CD14-positive monocyte (primary cell): ENCODE data around the gene FAM180B. TPM values are rescaled to one million over a fixed set of nuclear protein-coding genes. Genes with fewer than 3 reads are reported as not detected.

Source experiments
- DNase-seq, 3 donors: peaks; one replicate each; pipeline ENCODE4 v3.0.0-alpha.2; 2011 to 2022
- H2AFZ ChIP-seq: 2 replicates; pipeline ENCODE4 v1.6.0; 2012; ENCODE audit warnings: mild to moderate bottlenecking, low read depth, low read length, inconsistent platforms; ENCODE audit not compliant: insufficient read depth, poor library complexity, severe bottlenecking
- H3K27ac ChIP-seq, 2 donors: 1 replicate in 1 of 2; 2 replicates in 1 of 2; pipeline ENCODE4 v1.5.1; 2012 to 2013; ENCODE audit warnings: low read length in 2 of 2, control low read depth in 1 of 2, inconsistent platforms in 1 of 2, low read depth in 1 of 2, mild to moderate bottlenecking in 1 of 2
- H3K27me3 ChIP-seq, 2 donors: one replicate each; pipeline versions ENCODE4 v1.6.0 to v1.6.1; 2011 to 2013; ENCODE audit warnings: low read length in 2 of 2; ENCODE audit not compliant: control insufficient read depth in 2 of 2, insufficient read depth in 2 of 2
- H3K36me3 ChIP-seq, 2 donors: replicated peaks in 1 of 2; 1 replicate in 1 of 2; 2 replicates in 1 of 2; pipeline versions ENCODE4 v1.5.1 to v1.6.1; 2012 to 2013; ENCODE audit warnings: low read length in 2 of 2, control low read depth in 1 of 2, inconsistent platforms in 1 of 2, mild to moderate bottlenecking in 1 of 2; ENCODE audit not compliant: insufficient read depth in 2 of 2, control insufficient read depth in 1 of 2
- H3K4me1 ChIP-seq, 2 donors: 1 replicate in 1 of 2; 2 replicates in 1 of 2; pipeline versions ENCODE4 v1.5.1 to v1.6.1; 2012 to 2013; ENCODE audit warnings: low read length in 2 of 2, control low read depth in 1 of 2, inconsistent platforms in 1 of 2, mild to moderate bottlenecking in 1 of 2, moderate library complexity in 1 of 2; ENCODE audit not compliant: insufficient read depth in 2 of 2, control insufficient read depth in 1 of 2
- H3K4me2 ChIP-seq: replicated peaks from 2 replicates; pipeline ENCODE3; 2012; ENCODE audit warnings: low read length, moderate library complexity, mild to moderate bottlenecking; ENCODE audit not compliant: poor library complexity, severe bottlenecking; ENCODE audit errors: extremely low read depth
- H3K4me3 ChIP-seq, 3 experiments: fragments of 200-600 bp in 1 of 3; sonication (generic) in 1 of 3; replicated peaks in 1 of 3; 1 replicate in 2 of 3; 2 replicates in 1 of 3; pipeline ENCODE4 v1.5.1; 2011 to 2013; ENCODE audit warnings: low read length in 3 of 3, mild to moderate bottlenecking in 3 of 3, control low read depth in 2 of 3, low read depth in 2 of 3, inconsistent platforms in 1 of 3, moderate library complexity in 1 of 3
- H3K79me2 ChIP-seq: 2 replicates; pipeline ENCODE4 v1.6.0; 2012; ENCODE audit warnings: mild to moderate bottlenecking, control low read depth, inconsistent platforms, low read length, moderate library complexity; ENCODE audit not compliant: insufficient read depth
- H3K9ac ChIP-seq: 2 replicates; pipeline ENCODE4 v1.6.0; 2017; ENCODE audit warnings: low read length, mild to moderate bottlenecking; ENCODE audit not compliant: insufficient read depth, poor library complexity, severe bottlenecking
- H3K9me3 ChIP-seq, 2 donors: replicated peaks in 1 of 2; 1 replicate in 1 of 2; 2 replicates in 1 of 2; pipeline versions ENCODE4 v1.5.1 to v1.6.1; 2012 to 2013; ENCODE audit warnings: low read length in 2 of 2, control low read depth in 1 of 2; ENCODE audit not compliant: control insufficient read depth in 1 of 2, insufficient read depth in 1 of 2
- H4K20me1 ChIP-seq: 2 replicates; pipeline ENCODE4 v1.6.0; 2012; ENCODE audit warnings: mild to moderate bottlenecking, low read length, control low read depth, moderate library complexity; ENCODE audit not compliant: insufficient read depth
- H3K27ac Mint-ChIP-seq, 7 donors: one replicate each; pipeline ENCODE4 v1.8.0; 2020; ENCODE audit warnings: mild to moderate bottlenecking in 7 of 7, mixed read lengths in 7 of 7, moderate library complexity in 6 of 7, inconsistent platforms in 2 of 7
- H3K27me3 Mint-ChIP-seq, 3 donors: one replicate each; pipeline ENCODE4 v1.8.0; 2021 to 2022; ENCODE audit warnings: low read depth in 3 of 3, mild to moderate bottlenecking in 3 of 3, mixed read lengths in 3 of 3, moderate library complexity in 3 of 3, inconsistent platforms in 1 of 3
- H3K36me3 Mint-ChIP-seq, 2 donors: one replicate each; pipeline ENCODE4 v1.8.0; 2020; ENCODE audit warnings: mixed read lengths in 2 of 2, inconsistent platforms in 1 of 2, mild to moderate bottlenecking in 1 of 2
- H3K4me1 Mint-ChIP-seq: one replicate; pipeline ENCODE4 v1.8.0; 2020; ENCODE audit warnings: mild to moderate bottlenecking, mixed read lengths
- H3K4me3 Mint-ChIP-seq, 2 donors: one replicate each; pipeline ENCODE4 v1.8.0; 2020; ENCODE audit warnings: mild to moderate bottlenecking in 2 of 2, mixed read lengths in 2 of 2, moderate library complexity in 1 of 2
- H3K9me3 Mint-ChIP-seq, 7 donors: one replicate each; pipeline ENCODE4 v1.8.0; 2020 to 2022; ENCODE audit warnings: mixed read lengths in 7 of 7, mild to moderate bottlenecking in 6 of 7, moderate library complexity in 6 of 7, inconsistent platforms in 2 of 7
- WGBS: methylation state at CpG from one replicate; pipeline ENCODE4 v1.1.5; 2013; ENCODE audit warnings: missing lambda C conversion rate; ENCODE audit not compliant: insufficient coverage; 5-methylcytosine and 5-hydroxymethylcytosine counted together
- intact Hi-C, 2 donors: fragments of 100-400 bp; cut with micrococcal nuclease; formaldehyde crosslinking; loops; one replicate each; pipeline versions ENCODE4 v1.15.0 to v1.15.1; 2023
- polyA plus RNA-seq, 3 donors: library from polyadenylated mRNA; depleted of rRNA in 1 of 3; unstranded in 2 of 3; stranded (reverse) in 1 of 3; fragments of 300-500 nt in 2 of 3; fragments of >200 nt in 1 of 3; fragmentation: Illumina TruSeq in 2 of 3; gene quantifications; 1 replicate in 2 of 3; 2 replicates in 1 of 3; pipeline ENCODE4 v1.2.3, GENCODE V29; 2012 to 2021
- TF ChIP-seq, protein P1 (sequence below): fragments of 200-600 bp; IDR thresholded peaks from one replicate; pipeline ENCODE4 v1.8.0; 2022; ENCODE audit warnings: antibody characterized with exemption, mild to moderate bottlenecking

Gene FAM180B
- polyA plus RNA-seq, 3 donors = 0.13 TPM; not detected in 2

DNA sequence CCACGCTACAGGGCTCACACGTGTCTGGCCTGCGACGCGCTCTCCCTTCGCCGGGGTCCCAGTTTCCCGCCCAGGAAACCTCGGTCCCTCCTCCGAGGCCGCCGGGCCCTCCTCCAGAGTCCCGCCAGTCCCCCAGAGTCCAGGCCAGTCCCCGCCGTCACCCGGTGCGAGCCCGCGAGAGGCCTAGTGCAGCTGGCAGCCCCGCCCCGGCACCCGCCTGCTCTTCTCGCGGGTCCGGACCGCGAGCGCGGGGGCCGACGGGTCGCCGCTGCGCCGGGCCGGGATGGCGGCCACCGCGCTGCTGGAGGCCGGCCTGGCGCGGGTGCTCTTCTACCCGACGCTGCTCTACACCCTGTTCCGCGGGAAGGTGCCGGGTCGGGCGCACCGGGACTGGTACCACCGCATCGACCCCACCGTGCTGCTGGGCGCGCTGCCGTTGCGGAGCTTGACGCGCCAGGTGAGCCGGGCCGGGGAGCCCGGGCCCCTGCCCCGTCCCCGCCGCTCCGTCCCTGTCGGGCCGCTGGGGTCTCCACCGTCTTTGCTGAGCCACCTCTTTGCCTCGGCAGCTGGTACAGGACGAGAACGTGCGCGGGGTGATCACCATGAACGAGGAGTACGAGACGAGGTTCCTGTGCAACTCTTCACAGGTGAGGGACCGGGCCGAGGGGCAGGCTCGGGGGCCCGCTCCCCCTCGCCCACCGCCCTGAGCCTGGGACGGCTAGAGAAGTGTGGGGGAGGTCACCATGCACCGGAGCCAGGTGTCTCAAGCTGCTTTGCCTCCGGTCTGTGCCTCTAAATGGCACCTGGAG lies 20.9 kb upstream of the FAM180B start, which contains the start of gene PTPMT1:
TSS of gene PTPMT1 (plus strand) at position 260 of the 809 bp plus-strand sequence. CDS start at position 284, 24 bp downstream.
- Mint-ChIP-seq H3K9me3 (no peaks in the 10 kb centered on the region), H3K4me1 (peaks cover 14% of the 10 kb centered on the region), H3K4me3 (peak within 1 kb of the TSS; percentile 85 to 91), H3K36me3 (peaks cover 6 to 16% of the 10 kb centered on the region in 2 donors), H3K27ac (peak within 1 kb of the TSS; percentile 63 to 89 (median 77)), H3K27me3 (peaks cover 0 to 2% (median 0%) of the 10 kb centered on the region in 3 donors)
- no peaks in the 10 kb centered on the region for H3K27me3 ChIP-seq
- TF ChIP-seq, protein P1, sequence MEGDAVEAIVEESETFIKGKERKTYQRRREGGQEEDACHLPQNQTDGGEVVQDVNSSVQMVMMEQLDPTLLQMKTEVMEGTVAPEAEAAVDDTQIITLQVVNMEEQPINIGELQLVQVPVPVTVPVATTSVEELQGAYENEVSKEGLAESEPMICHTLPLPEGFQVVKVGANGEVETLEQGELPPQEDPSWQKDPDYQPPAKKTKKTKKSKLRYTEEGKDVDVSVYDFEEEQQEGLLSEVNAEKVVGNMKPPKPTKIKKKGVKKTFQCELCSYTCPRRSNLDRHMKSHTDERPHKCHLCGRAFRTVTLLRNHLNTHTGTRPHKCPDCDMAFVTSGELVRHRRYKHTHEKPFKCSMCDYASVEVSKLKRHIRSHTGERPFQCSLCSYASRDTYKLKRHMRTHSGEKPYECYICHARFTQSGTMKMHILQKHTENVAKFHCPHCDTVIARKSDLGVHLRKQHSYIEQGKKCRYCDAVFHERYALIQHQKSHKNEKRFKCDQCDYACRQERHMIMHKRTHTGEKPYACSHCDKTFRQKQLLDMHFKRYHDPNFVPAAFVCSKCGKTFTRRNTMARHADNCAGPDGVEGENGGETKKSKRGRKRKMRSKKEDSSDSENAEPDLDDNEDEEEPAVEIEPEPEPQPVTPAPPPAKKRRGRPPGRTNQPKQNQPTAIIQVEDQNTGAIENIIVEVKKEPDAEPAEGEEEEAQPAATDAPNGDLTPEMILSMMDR = no peak
- peak within 1 kb of the TSS; percentile 84 to 85 for H3K27ac ChIP-seq
- H3K4me2 ChIP-seq = peak within 1 kb of the TSS; percentile 80
- H3K9me3 ChIP-seq = no peaks in the 10 kb centered on the region
- H4K20me1 ChIP-seq = no peaks in the 10 kb centered on the region
- peaks cover 57% of the 10 kb centered on the region for H3K79me2 ChIP-seq
- H2AFZ ChIP-seq = peak within 1 kb of the TSS; percentile 100
- peak within 1 kb of the TSS; percentile 87 to 97 (median 93) for H3K4me3 ChIP-seq
- peak within 1 kb of the TSS; percentile 83 for H3K9ac ChIP-seq
- H3K36me3 ChIP-seq = peaks cover 12 to 13% of the 10 kb centered on the region in 2 donors
- intact Hi-C loops = loop anchor here (5.0 kb wide), 2 partner anchors 78 to 83 kb away; no protein-coding TSS in a partner anchor
- WGBS = under 1% methylated on average over 86 of the region's 86 CpGs
- DNase-seq = peak in 2 of 3 donors; percentile 34 to 38
- H3K4me1 ChIP-seq = peaks cover 19 to 26% of the 10 kb centered on the region in 2 donors

DNA sequence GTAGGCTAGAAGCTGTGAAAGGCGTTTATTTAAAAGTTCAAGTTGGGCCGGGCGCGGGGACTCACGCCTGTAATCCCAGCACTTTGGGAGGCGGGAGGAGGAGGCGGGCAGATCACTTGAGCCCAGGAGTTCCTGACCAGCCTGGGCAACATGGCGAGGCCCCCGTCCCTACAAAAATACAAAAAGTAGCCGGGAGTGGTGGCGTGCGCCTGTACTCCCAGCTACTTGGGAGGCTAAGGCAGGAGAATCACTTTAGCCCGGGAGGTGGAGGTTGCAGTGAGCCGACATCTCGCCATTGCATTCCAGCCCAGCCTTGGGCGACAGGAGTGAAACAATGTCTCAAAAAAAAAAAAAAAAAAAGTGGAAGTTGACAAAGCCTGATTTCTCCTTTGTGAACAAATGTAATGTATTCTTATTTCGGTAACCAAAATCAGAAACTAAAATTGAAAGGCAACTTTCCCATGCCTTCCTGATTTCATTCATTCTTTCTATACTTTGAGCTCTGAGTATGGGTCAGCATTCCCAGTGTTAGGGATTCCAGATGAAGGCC lies 20.3 kb upstream of the FAM180B start:
- Mint-ChIP-seq H3K9me3 (no peaks in the 10 kb centered on the region), H3K27ac (peak overlapping the region; percentile 63 to 89 (median 77)), H3K36me3 (peaks cover 12 to 17% of the 10 kb centered on the region in 2 donors), H3K27me3 (peaks cover 0 to 2% (median 0%) of the 10 kb centered on the region in 3 donors), H3K4me1 (peaks cover 12% of the 10 kb centered on the region), H3K4me3 (peak overlapping the region; percentile 85 to 91)
- H3K9ac ChIP-seq = peak overlapping the region; percentile 83
- H3K4me2 ChIP-seq = peak overlapping the region; percentile 80
- H3K9me3 ChIP-seq = no peaks in the 10 kb centered on the region
- H3K4me1 ChIP-seq = peaks cover 14 to 23% of the 10 kb centered on the region in 2 donors
- peak overlapping the region; percentile 100 for H2AFZ ChIP-seq
- H3K4me3 ChIP-seq = peak overlapping the region; percentile 87 to 97 (median 93)
- H4K20me1 ChIP-seq = peaks cover 5% of the 10 kb centered on the region
- 0% methylated on average over 6 of the region's 17 CpGs for WGBS
- peak overlapping the region; percentile 84 to 85 for H3K27ac ChIP-seq
- peak in 1 of 3 donors; percentile 26 for DNase-seq
- H3K79me2 ChIP-seq = peaks cover 63% of the 10 kb centered on the region
- intact Hi-C loops = loop anchor here (5.0 kb wide), 2 partner anchors 79 to 84 kb away; no protein-coding TSS in a partner anchor
- no peaks in the 10 kb centered on the region for H3K27me3 ChIP-seq
- H3K36me3 ChIP-seq = peaks cover 16 to 20% of the 10 kb centered on the region in 2 donors
- TF ChIP-seq, protein P1 = no peak
